Ovary (tissue), 9 donors: ENCODE results near the gene MLF2. TPM values are rescaled to one million over a fixed set of nuclear protein-coding genes. Genes with fewer than 3 reads are reported as not detected.
A peak's percentile ranks its signal among the peaks of the same experiment; 100 is the strongest.

Source experiments
- DNase-seq, 5 donors: peaks; one replicate each; pipeline ENCODE4 v3.0.0-alpha.2; 2019 to 2020
- H3K27ac ChIP-seq, 2 donors: fragments of 200-600 bp; one replicate each; pipeline versions ENCODE4 v1.5.1 to v1.8.0; 2019 to 2022
- H3K27me3 ChIP-seq: fragments of 200-600 bp; one replicate; pipeline ENCODE4 v1.8.0; 2022
- H3K36me3 ChIP-seq: fragments of 200-600 bp; sonication (generic); one replicate; pipeline ENCODE4 v1.5.1; 2019
- H3K4me1 ChIP-seq: one replicate; pipeline ENCODE4 v1.8.1; 2013; ENCODE audit warnings: mild to moderate bottlenecking, moderate library complexity; ENCODE audit not compliant: insufficient read depth
- H3K4me3 ChIP-seq: fragments of 200-600 bp; sonication (generic); one replicate; pipeline ENCODE4 v1.5.1; 2017
- H3K9me3 ChIP-seq, 2 donors: fragments of 200-600 bp in 1 of 2; sonication (generic) in 1 of 2; one replicate each; pipeline versions ENCODE4 v1.5.1 to v1.8.1; 2013 to 2019; ENCODE audit warnings: mild to moderate bottlenecking in 1 of 2, moderate library complexity in 1 of 2
- CTCF ChIP-seq, 3 donors: fragments of 450-650 bp in 2 of 3; fragments of 200-600 bp in 1 of 3; IDR thresholded peaks; one replicate each; pipeline versions ENCODE4 v1.5.1 to v1.8.0; 2016 to 2022; ENCODE audit warnings: antibody characterized with exemption in 3 of 3, mild to moderate bottlenecking in 1 of 3
- EP300 ChIP-seq: sonication (generic); formaldehyde crosslinking; IDR thresholded peaks from one replicate; pipeline ENCODE4 v1.6.1; 2017; ENCODE audit warnings: antibody characterized with exemption
- POLR2A ChIP-seq: fragments of 450-650 bp; IDR thresholded peaks from one replicate; pipeline ENCODE4 v1.6.1; 2017; ENCODE audit warnings: antibody characterized with exemption, mild to moderate bottlenecking, moderate library complexity
- WGBS, 3 donors: extraction: QIAGEN DNeasy Blood & Tissue Kit in 1 of 3; methylation state at CpG; one replicate each; pipeline versions ENCODE4 v1.1.5 to v1.1.7; 2013 to 2017; 5-methylcytosine and 5-hydroxymethylcytosine counted together
- intact Hi-C, 4 donors: fragments of 100-400 bp; cut with DNase I; formaldehyde crosslinking; loops; one replicate each; pipeline versions ENCODE4 v1.11.0 to v1.15.1; 2022 to 2023
- polyA plus RNA-seq, 2 donors: library from polyadenylated mRNA; stranded (reverse); fragments of 200-250 nt in 1 of 2; fragments of 350-450 nt in 1 of 2; fragmentation: Illumina TruSeq in 1 of 2; extraction: RNeasy Lipid Tissue Mini Kit (QIAGEN cat#74804) in 1 of 2; gene quantifications; one replicate each; pipeline ENCODE4 v1.2.3, GENCODE V29; 2013 to 2014
- total RNA-seq, 7 donors: library from RNA; depleted of rRNA in 2 of 7; stranded (reverse); fragments of >200 nt in 2 of 7; fragmentation: NEBNext Ultra II Directional in 3 of 7; extraction: Animal tissue kit (Norgen Biotek cat#: 25700) in 3 of 7; gene quantifications; one replicate each; pipeline versions ENCODE4 v1.1.0 to v1.2.4, GENCODE V29; 2016 to 2023
- donor health status: DM: no; HTN: no; CAD: no; lungs with moderate emphysema.
- donor health status: DM: no; HTN: no; CAD: no.
- donor health status: Bipolar disorder and iron deficiency.
- donor health status: DM: yes; HTN: yes; CAD: no.
- donor health status: DM: no; HTN: no; CAD: no.
- donor health status: DM: yes; HTN: yes; CAD: no.

MLF2 gene
- total and polyA plus RNA-seq, 9 donors: 64.1 to 162 (median 140) TPM

GRCh38 chr12:6779708-6780432 is 26.9 kb upstream of the MLF2 start:
- H3K27me3 ChIP-seq: no peaks in the 10 kb centered on the region
- WGBS, 3 donors: 84 to 89% (median 86%) methylated on average over 6 of the region's 6 CpGs
- intact Hi-C loops: loop anchor here (5.0 to 10.0 kb wide), 7 partner anchors 33 to 225 kb away; partner anchors contain the start of genes GPR162 (in 1 of the 4) and IFFO1 (in 1 of the 4)
- no peak for DNase-seq
- H3K36me3 ChIP-seq: no peaks in the 10 kb centered on the region
- TF ChIP-seq POLR2A (no peak), EP300 (no peak), CTCF (IDR thresholded peaks at IDR 0.05) (no peak)
- no peaks in the 10 kb centered on the region for H3K9me3 ChIP-seq
- peaks cover 2% of the 10 kb centered on the region for H3K4me1 ChIP-seq
- no peak overlapping the region for H3K4me3 ChIP-seq
- peak overlapping the region in 1 of 2 donors; percentile 87 for H3K27ac ChIP-seq

GRCh38 chr12:6778574-6779550 is 25.9 kb upstream of the MLF2 start:
- no peaks in the 10 kb centered on the region for H3K36me3 ChIP-seq
- WGBS, 3 donors: 2% methylated on average over 35 of the region's 35 CpGs
- peaks cover 2% of the 10 kb centered on the region for H3K4me1 ChIP-seq
- DNase-seq: peak; percentile 96 to 97 (median 97)
- intact Hi-C loops: loop anchor here in 3 of 4 donors (1.0 to 10.0 kb wide), 4 partner anchors 26 to 224 kb away; partner anchors contain the start of genes IFFO1 (in 1 of the 3) and MLF2 (in 1 of the 3)
- H3K27ac ChIP-seq: peak overlapping the region; percentile 61 to 87
- H3K27me3 ChIP-seq: no peaks in the 10 kb centered on the region
- peak overlapping the region; percentile 37 for H3K4me3 ChIP-seq
- H3K9me3 ChIP-seq: no peaks in the 10 kb centered on the region
- peak; percentile 43 for TF ChIP-seq POLR2A
- peak; percentile 98 for TF ChIP-seq CTCF (IDR thresholded peaks at IDR 0.05)
- no peak for TF ChIP-seq EP300

- Histone ChIP-seq H3K36me3 (no peaks in the 10 kb centered on the region), H3K27me3 (no peaks in the 10 kb centered on the region), H3K27ac (peak overlapping the region; percentile 61 to 87), H3K9me3 (no peaks in the 10 kb centered on the region), H3K4me1 (peaks cover 2% of the 10 kb centered on the region), H3K4me3 (peak overlapping the region; percentile 37)
- intact Hi-C loops: loop anchor here in 3 of 4 donors (1.0 to 10.0 kb wide), 4 partner anchors 25 to 223 kb away; partner anchors contain the start of genes IFFO1 (in 1 of the 3) and MLF2 (in 1 of the 3)
- 3 to 14% (median 7%) methylated on average over 14 of the region's 14 CpGs for WGBS, 3 donors
- DNase-seq: peak; percentile 70 to 80 (median 71)
- TF ChIP-seq EP300: no peak
- no peak for TF ChIP-seq CTCF (IDR thresholded peaks at IDR 0.05)
- TF ChIP-seq POLR2A: no peak
Measured at GRCh38 chr12:6778217-6778573, 25.3 kb upstream of the MLF2 start.

GRCh38 chr12:6777386-6777785 is 24.4 kb upstream of the MLF2 start:
- no peaks in the 10 kb centered on the region for H3K27me3 ChIP-seq
- DNase-seq: no peak
- TF ChIP-seq POLR2A: no peak
- no peak for TF ChIP-seq EP300
- no peak for TF ChIP-seq CTCF (IDR thresholded peaks at IDR 0.05)
- 72 to 82% (median 78%) methylated on average over 5 of the region's 5 CpGs for WGBS, 3 donors
- no peaks in the 10 kb centered on the region for H3K9me3 ChIP-seq
- H3K4me1 ChIP-seq: peaks cover 5% of the 10 kb centered on the region
- peak overlapping the region; percentile 61 to 87 for H3K27ac ChIP-seq
- H3K36me3 ChIP-seq: no peaks in the 10 kb centered on the region
- H3K4me3 ChIP-seq: no peak overlapping the region
- intact Hi-C loops: loop anchor here in 3 of 4 donors (5.0 to 10.0 kb wide), 3 partner anchors 40 to 223 kb away; partner anchors contain the start of gene IFFO1 (in 1 of the 3)
